GM19240 (cell line): ENCODE measurements around the gene CRB1.

Experiments
- DNase-seq: peaks from one replicate; pipeline ENCODE4 v3.0.0; 2011; ENCODE audit warnings: low spot score; ENCODE audit not compliant: insufficient read length

The CRB1 gene

GRCh38 chr1:197342669-197343068, 74.6 kb downstream of the CRB1 start:
- no peak for DNase-seq

GRCh38 chr1:197343663-197344273, 75.7 kb downstream of the CRB1 start:
- no peak for DNase-seq

GRCh38 chr1:197351821-197352440, 83.9 kb downstream of the CRB1 start:
- DNase-seq: no peak

DNA sequence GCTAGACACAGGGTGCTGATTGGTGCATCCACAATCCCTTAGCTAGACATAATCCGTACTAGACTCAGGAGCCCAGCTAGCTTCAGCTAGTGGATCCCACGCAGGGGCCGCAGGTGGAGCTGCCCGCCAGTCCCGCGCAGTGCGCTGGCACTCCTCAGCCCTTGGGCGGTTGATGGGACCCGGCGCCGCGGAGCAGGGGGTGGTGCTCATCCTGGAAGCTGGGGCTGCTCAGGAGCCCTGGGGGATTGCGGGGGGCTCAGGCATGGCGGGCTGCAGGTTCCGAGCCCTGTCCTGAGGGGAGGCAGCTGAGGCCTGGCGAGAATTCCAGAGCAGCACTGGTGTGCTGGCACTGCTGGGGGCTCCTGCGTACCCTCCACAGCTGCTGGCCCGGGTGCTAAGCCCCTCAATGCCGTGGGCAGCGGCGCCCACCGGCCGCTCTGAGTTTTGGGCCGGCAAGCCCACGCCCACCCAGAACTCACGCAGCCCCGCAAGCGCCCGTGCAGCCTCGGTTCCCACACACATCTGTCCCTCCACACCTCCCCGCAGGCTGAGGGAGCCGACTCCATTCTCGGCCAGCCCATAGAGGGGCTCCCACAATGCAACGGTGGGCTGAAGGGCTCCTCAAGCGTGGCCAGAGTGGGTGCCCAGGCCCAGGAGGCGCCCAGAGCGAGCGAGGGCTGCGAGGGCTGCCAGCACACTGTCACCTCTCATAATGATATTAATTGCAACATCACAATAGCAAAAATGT, 87.4 kb downstream of the CRB1 start:
- no peak for DNase-seq

GRCh38 chr1:197356723-197357533, 88.9 kb downstream of the CRB1 start:
- DNase-seq: no peak

- no peak for DNase-seq
Observed at GRCh38 chr1:197358959-197359358, 90.9 kb downstream of the CRB1 start.

DNA sequence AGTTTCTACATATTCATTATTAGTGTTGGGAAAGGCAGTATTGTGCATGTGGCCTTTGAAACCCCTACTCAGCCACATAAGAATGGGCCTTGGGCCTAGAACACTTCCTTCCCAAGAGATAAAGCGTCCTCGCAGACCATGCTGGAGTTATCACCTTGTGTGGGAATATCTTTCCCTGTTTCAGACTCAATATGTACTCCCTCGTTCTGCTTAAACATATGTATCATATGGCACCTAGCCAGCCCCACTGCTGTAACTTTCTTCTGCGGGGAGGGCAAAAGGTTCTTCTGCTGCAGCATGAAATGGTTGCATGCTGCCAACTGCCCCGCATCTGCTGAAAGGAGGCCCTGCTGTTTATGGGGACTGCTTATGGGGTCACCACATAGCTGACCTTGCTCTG, 92.0 kb downstream of the CRB1 start:
- DNase-seq: no peak

DNA sequence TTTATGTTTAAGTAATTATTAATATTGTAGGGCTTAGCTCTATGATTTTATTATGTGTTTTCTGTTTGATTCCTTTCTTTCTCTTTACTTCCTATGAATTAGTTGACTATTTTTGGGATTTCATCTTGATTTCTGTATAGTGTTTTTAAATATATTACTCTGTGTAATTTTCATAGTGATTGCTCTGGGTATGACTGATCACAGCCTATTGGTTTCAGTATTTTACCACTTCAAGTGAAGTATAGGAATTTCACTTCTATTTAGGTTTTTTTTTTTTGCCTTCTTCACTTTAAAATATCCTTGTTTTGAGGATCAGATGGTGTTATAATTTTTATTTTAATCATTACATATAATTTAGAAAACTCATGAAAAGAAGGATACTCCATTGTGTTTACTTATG, 94.8 kb downstream of the CRB1 start:
- no peak for DNase-seq

GRCh38 chr1:197363855-197364254, 95.8 kb downstream of the CRB1 start:
- no peak for DNase-seq

GRCh38 chr1:197366996-197367395, 98.9 kb downstream of the CRB1 start:
- no peak for DNase-seq

GRCh38 chr1:197367627-197368026, 99.6 kb downstream of the CRB1 start:
- no peak for DNase-seq

DNA sequence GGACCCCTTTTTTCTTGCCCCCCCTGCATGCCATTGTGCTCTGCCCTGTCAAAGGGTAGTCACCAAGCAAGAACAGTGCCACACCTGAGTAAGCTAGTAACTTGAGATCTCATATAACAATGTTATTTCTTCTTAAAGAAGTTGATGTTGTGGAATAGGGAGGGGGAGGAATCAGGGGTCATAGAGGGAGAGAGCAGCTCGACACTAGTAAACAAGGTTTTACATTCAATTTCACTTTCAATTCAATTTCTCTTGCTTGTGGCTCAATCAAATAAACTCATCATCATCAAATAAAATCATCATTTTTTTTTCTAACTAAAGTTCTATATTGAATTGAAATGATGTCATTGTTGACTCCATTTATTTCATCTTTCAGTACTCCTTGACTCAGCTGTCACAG, 106.4 kb downstream of the CRB1 start:
- DNase-seq: no peak

DNA sequence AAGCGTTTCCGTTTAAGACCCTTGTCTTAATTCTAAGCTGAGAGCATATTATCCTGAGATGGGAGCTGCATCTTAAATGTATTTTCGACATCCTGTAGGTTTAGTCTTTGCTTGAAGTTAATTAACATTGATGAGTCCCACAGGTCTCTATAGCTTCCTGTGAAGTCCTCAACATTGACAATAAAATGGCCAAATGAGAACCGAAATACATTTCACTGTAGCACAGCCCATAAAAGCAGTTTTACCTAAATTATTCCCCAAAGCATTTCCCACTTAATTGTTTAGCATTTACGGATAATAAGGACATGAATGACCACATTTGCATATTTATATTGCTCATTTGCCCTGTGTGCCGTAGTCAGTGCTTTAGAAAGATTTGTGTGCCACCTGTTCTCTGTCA, 116.4 kb downstream of the CRB1 start:
- DNase-seq: no peak

GRCh38 chr1:197388801-197389200, 120.7 kb downstream of the CRB1 start:
- DNase-seq: no peak

DNA sequence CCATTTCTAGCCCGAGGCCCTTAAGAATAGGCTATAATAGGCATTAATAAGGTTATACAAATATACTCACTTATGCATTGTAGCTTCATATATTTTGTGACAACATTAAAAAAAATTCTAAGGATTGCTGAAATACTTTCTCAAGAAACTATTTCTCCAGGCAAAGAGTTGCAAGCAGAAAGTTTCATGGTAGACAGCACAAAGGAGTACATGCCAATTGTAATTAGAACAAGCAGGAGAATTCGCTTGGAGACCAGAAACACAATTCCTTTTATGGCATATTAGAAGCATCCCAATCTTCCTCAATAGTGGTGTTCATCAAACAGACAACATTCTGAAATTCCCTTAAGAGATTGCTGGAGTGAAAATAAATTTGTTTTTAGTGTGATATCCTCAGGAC, 122.8 kb downstream of the CRB1 start:
- no peak for DNase-seq

DNA sequence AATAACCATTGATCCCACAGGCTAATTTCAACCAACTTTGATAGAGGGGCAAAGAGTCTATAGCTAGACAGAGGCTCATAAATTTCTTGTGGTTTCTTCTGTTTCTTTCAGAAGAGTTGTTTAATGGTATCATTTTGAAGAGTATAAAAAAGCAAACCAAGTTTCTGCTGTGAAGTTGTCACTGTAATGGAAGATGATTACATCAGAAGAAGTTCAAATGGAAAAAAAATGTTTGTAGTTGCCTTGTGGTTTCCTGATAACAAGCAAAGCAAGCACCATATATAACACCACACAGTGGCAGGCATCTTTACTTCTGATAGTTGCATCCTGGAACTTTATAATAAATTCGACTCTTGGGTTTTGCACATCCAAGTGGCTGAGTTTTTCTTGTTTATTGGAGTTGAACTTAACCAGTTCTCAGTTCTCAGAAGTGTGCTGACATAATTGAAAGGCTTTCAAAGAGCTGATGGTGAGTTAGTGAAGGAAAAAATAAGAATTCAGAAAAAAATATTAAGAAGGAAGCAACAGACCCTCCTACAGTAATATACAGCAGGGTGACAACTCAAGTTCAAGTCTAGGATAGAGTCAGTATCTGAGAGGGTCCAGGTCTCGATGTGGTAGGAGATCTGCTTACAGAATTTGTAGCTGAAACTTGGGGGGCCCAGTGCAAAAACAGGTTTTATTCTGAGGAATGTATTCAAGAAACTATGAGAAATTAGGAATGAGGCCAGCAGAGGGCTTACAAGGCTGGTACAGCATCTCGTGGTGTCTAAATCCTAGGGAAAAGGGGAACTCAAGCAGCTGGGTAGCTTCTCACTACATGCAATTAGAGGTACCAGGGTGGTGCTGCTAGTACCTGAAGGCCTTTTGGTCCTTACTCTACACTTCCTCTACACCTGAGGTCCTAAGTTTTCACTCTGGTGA, 123.5 kb downstream of the CRB1 start:
- no peak for DNase-seq

DNA sequence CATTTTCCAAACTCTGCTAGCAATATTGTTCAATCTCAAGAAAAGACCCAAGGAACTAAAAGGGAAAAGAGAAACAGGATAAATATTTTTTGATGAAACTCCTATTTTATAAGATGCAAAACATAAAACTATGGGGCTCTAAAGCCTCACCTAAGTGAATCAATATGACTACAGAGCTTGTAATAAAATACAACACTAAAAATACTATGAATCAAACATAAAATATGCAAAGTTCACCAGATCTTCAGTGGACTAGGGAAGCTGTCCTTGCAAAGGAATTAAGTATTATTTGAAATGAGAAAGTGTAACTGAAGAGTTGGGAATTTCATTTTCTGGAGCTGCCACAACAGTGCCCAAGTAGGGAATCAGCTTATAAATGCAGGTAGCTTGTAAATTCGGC, 124.5 kb downstream of the CRB1 start:
- no peak for DNase-seq

DNA sequence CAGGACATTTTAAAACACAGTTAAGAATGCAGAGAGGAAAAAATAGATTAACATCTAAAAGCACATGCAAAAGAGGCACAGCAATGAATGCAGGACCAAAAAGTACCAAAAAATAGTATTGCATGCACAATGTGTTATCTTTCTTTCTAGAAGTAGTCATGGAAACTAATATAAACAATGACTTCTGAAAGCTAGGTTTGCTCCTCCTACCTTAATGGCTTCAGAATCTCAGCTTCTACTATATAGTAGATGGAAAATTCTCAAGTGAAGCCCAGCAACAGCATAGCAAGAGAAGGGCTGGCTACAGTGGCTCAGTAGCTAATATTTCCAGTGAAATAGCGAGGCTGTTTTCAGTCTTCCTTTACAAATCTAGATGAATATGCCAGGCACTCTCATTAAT, 125.1 kb downstream of the CRB1 start:
- no peak for DNase-seq

GRCh38 chr1:197393772-197394171, 125.7 kb downstream of the CRB1 start:
- DNase-seq: no peak

DNA sequence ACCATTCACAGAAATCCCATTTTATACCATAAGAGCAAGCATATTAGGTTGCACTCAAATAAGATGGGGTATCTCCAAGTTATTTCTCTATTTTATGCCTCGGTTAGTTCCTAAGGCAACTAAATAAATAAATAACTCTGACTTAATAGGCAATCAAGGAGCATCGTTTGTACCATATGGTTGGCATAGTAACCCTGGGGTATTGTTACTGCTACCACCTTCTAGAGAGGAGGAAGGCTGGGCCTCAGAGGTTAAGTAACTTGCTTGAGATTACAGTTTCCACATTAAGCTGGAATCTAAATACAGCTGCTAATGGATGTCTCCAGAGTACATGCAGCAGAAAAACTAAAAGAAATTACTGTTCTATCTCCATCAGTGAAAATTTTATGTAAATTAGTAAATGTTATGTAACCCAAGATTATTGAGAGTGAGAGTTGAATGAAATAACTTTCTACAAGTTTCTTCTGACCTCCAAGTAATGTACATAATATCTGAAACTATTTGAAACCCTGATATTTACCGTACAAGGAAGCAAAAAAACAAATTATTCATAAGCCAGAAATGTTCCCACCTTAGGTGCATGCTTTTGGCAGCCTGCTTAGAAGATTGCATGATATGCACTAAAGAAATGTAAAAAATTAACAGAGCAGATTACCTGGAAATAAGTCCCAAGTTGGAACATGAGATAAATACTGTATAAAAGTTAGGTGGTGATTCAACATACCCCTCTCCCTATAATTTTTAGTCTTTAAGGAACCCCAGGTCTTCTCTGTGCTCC, 127.0 kb downstream of the CRB1 start:
- DNase-seq: no peak
